ENCODE data around the gene RSBN1. TPM values are rescaled to one million over a fixed set of nuclear protein-coding genes. Genes with fewer than 3 reads are reported as not detected.

RSBN1 gene
- total and polyA plus RNA-seq, 2 experiments from 2014 or later = 15.4 to 17.4 TPM

GRCh38 chr1:113793878-113794834, 18.1 kb downstream of the RSBN1 start:
- H3K27ac Mint-ChIP-seq = no peak overlapping the region
- Histone ChIP-seq H3K4me2 (no peak overlapping the region), H3K27me3 (ENCODE audit: insufficient read depth) (no peaks in the 10 kb centered on the region), H3K27ac (ENCODE audit: low read depth) (no peak overlapping the region), H3K79me2 (replicated peaks; ENCODE audit: insufficient read depth) (peaks cover 26% of the 10 kb centered on the region), H3F3A (replicated peaks; ENCODE audit: low read depth) (no peaks in the 10 kb centered on the region), H3K4me1 (ENCODE audit: insufficient read depth) (no peaks in the 10 kb centered on the region; the same call in 1 of the 2 replicates), H3K9me2 (ENCODE audit: insufficient read depth) (no peaks in the 10 kb centered on the region), H3K4me3 (no peak overlapping the region), H2AFZ (no peak overlapping the region), H3K36me3 (ENCODE audit: insufficient read depth) (no peaks in the 10 kb centered on the region), H4K20me1 (replicated peaks; ENCODE audit: insufficient read depth) (peaks cover 2% of the 10 kb centered on the region)
- H3K4me1 Mint-ChIP-seq = peaks cover 14% of the 10 kb centered on the region
- peaks cover 26% of the 10 kb centered on the region; the same call in 2 of the 3 replicates for H3K36me3 Mint-ChIP-seq (ENCODE audit: low read depth)
- H3K9me3 Mint-ChIP-seq = no peaks in the 10 kb centered on the region
- H3K27me3 Mint-ChIP-seq (ENCODE audit: insufficient read depth, low read depth, poor library complexity) = no peaks in the 10 kb centered on the region
- TF ChIP-seq EZH2phosphoT487 (IDR thresholded peaks at IDR 0.05; ENCODE audit: unreplicated experiment) (no peak), REST (IDR thresholded peaks at IDR 0.05; ENCODE audit: unreplicated experiment) (no peak), CTCF (conservative IDR thresholded peaks at IDR 0.05; ENCODE audit: low read depth in 2 of 2) (no peak), CREB1 (CRISPR knock-in tag; IDR thresholded peaks at IDR 0.05; ENCODE audit: low read depth) (no peak), STAT1 (IDR thresholded peaks at IDR 0.05; ENCODE audit: unreplicated experiment) (no peak), ETS1 (IDR thresholded peaks at IDR 0.05) (no peak), ZNF462 (CRISPR knock-in tag; IDR thresholded peaks at IDR 0.05) (no peak), ZNF331 (CRISPR knock-in tag; IDR thresholded peaks at IDR 0.05; ENCODE audit: low read depth) (no peak), POLR2AphosphoS5 (IDR thresholded peaks at IDR 0.05; ENCODE audit: low read depth) (no peak)
- ATAC-seq (no peak), DNase-seq (ENCODE audit: low spot score) (no peak)
- H3K4me3 Mint-ChIP-seq = no peak overlapping the region
